Uterus (tissue), 4 donors: ENCODE data around the gene CASKIN1. TPM values are rescaled to one million over a fixed set of nuclear protein-coding genes. Genes with fewer than 3 reads are reported as not detected.

Experiments
- DNase-seq, 2 donors: peaks; one replicate each; pipeline ENCODE4 v3.0.0-alpha.2; 2019 to 2020
- H3K27ac ChIP-seq, 2 donors: fragments of 200-600 bp; sonication (generic); 1 replicate in 1 of 2; 2 replicates in 1 of 2; pipeline ENCODE4 v1.5.1; 2016 to 2018
- H3K27me3 ChIP-seq, 2 donors: fragments of 200-600 bp; sonication (generic); one replicate each; pipeline ENCODE4 v1.5.1; 2018 to 2019; ENCODE audit warnings: control low read depth in 1 of 2
- H3K36me3 ChIP-seq, 2 donors: fragments of 200-600 bp; sonication (generic); one replicate each; pipeline ENCODE4 v1.5.1; 2019; ENCODE audit warnings: control low read depth in 1 of 2
- H3K4me1 ChIP-seq, 2 donors: fragments of 200-600 bp; sonication (generic); one replicate each; pipeline ENCODE4 v1.5.1; 2018 to 2019; ENCODE audit warnings: control low read depth in 1 of 2
- H3K4me3 ChIP-seq, 2 donors: fragments of 200-600 bp; sonication (generic); 1 replicate in 1 of 2; 2 replicates in 1 of 2; pipeline ENCODE4 v1.5.1; 2018 to 2019; ENCODE audit warnings: mild to moderate bottlenecking in 1 of 2
- H3K9me3 ChIP-seq, 2 donors: fragments of 200-600 bp; sonication (generic); one replicate each; pipeline ENCODE4 v1.5.1; 2019; ENCODE audit warnings: control low read depth in 1 of 2
- POLR2A ChIP-seq, 2 donors: fragments of 450-650 bp; IDR thresholded peaks; one replicate each; pipeline ENCODE4 v1.6.1; 2016; ENCODE audit warnings: antibody characterized with exemption in 2 of 2, mild to moderate bottlenecking in 1 of 2, moderate library complexity in 1 of 2
- intact Hi-C: fragments of 100-400 bp; cut with DNase I; formaldehyde crosslinking; loops from one replicate; pipeline ENCODE4 v1.15.1; 2023; ENCODE audit warnings: low total_unique reads
- total RNA-seq, 4 donors: library from RNA; depleted of rRNA in 3 of 4; stranded (reverse); fragments of >200 nt in 3 of 4; gene quantifications; one replicate each; pipeline versions ENCODE4 v1.1.0 to v1.2.4, GENCODE V29; 2014 to 2023
- TF ChIP-seq, protein P1 (sequence below), 4 experiments: fragments of 200-600 bp in 2 of 4; fragments of 450-650 bp in 2 of 4; sonication (generic) in 2 of 4; IDR thresholded peaks; one replicate each; pipeline ENCODE4 v1.5.1; 2016 to 2019; ENCODE audit warnings: antibody characterized with exemption in 4 of 4, mild to moderate bottlenecking in 2 of 4, moderate library complexity in 1 of 4
- donor health status: DM: yes; HTN: yes; CAD: no.

The CASKIN1 gene
- total RNA-seq, 4 donors from 2014 or later = 0.40 to 2.7 TPM; not detected in 2

DNA sequence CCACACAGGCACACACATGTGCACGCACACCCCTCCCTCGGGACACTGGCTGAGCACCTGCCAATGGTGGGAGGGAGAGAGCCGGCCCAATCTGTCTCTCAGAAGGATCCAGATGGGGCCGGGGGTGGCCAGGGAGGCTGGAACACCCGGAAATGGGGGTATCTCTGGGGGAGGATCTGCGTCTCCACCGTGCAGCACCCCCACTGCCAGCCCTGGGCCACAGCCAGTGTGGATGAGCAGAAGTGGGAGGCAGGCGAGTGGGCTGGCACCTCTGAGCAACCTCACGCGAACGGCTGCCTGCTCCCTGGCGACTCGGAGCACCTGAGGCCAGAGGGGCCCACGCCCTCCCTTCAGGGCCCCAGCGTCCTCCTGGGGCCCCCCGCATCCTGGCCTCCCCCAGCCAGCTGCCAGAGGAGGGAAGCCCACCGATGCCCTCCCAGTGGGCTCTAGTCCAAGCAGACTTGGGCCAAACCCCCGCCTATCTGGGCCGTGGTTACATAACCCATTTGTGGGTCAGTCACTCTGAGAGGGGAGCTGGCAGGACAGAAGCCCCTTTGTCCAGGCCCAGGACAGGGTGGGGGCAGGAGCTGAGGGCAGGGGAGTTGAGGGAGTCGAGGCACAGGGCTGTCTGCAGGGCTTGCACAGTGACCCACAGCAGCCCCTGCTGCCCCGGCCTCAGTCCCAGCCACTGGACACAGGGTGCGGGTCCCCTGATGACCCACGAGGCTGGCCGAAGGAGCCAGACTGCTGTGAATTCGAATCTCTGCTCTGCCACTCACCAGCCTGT, 5.6 kb downstream of the CASKIN1 start:
- H3K4me3 ChIP-seq = no peak overlapping the region
- peaks cover 0 to 8% of the 10 kb centered on the region in 2 donors for H3K4me1 ChIP-seq
- no peak overlapping the region for H3K27ac ChIP-seq
- no peak for TF ChIP-seq POLR2A (IDR thresholded peaks at IDR 0.05)
- TF ChIP-seq, protein P1, sequence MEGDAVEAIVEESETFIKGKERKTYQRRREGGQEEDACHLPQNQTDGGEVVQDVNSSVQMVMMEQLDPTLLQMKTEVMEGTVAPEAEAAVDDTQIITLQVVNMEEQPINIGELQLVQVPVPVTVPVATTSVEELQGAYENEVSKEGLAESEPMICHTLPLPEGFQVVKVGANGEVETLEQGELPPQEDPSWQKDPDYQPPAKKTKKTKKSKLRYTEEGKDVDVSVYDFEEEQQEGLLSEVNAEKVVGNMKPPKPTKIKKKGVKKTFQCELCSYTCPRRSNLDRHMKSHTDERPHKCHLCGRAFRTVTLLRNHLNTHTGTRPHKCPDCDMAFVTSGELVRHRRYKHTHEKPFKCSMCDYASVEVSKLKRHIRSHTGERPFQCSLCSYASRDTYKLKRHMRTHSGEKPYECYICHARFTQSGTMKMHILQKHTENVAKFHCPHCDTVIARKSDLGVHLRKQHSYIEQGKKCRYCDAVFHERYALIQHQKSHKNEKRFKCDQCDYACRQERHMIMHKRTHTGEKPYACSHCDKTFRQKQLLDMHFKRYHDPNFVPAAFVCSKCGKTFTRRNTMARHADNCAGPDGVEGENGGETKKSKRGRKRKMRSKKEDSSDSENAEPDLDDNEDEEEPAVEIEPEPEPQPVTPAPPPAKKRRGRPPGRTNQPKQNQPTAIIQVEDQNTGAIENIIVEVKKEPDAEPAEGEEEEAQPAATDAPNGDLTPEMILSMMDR (IDR thresholded peaks at IDR 0.05) = no peak
- peaks cover 0 to 11% of the 10 kb centered on the region in 2 donors for H3K27me3 ChIP-seq
- DNase-seq = no peak
- intact Hi-C loops = no loop called here
- H3K36me3 ChIP-seq = no peaks in the 10 kb centered on the region
- H3K9me3 ChIP-seq = no peaks in the 10 kb centered on the region

DNA sequence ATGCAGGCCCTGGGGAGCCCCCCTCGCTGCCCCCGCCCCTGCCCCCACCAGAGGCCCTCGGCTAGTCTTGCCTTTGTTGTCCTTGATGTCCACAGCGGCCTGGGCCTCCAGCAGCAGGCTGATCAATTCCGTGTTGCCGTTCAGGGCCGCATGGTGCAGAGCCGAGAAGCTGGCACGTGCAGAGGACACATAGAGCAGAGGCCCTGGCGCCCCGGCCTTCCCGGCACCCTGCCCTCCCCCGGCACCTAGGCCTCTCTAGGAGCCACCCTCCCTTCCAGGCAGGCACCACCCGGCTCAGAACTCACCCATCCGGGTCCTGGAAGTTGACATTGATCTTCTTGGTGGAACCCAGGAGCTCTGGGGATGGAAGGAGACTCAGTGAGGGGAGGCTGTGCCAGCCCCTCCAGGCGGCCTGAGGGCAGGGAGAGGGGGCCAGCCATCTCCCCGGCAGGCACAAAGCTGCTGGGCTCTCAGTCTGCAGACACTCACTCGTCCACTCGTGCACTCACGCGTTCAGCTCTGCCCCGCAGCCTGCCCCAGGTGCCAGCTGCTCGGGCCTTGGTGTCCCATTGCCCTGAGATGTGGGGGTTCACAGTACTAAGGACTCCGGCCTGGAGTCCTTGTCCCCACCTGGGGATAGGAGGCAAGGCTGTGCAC, 6.3 kb downstream of the CASKIN1 start:
- Histone ChIP-seq H3K36me3 (no peaks in the 10 kb centered on the region), H3K27ac (no peak overlapping the region), H3K27me3 (peaks cover 0 to 5% of the 10 kb centered on the region in 2 donors), H3K9me3 (no peaks in the 10 kb centered on the region), H3K4me1 (peaks cover 0 to 1% of the 10 kb centered on the region in 2 donors), H3K4me3 (no peak overlapping the region)
- no peak for TF ChIP-seq POLR2A (IDR thresholded peaks at IDR 0.05)
- TF ChIP-seq, protein P1 (IDR thresholded peaks at IDR 0.05) = no peak
- no peak for DNase-seq
- intact Hi-C loops = no loop called here

DNA sequence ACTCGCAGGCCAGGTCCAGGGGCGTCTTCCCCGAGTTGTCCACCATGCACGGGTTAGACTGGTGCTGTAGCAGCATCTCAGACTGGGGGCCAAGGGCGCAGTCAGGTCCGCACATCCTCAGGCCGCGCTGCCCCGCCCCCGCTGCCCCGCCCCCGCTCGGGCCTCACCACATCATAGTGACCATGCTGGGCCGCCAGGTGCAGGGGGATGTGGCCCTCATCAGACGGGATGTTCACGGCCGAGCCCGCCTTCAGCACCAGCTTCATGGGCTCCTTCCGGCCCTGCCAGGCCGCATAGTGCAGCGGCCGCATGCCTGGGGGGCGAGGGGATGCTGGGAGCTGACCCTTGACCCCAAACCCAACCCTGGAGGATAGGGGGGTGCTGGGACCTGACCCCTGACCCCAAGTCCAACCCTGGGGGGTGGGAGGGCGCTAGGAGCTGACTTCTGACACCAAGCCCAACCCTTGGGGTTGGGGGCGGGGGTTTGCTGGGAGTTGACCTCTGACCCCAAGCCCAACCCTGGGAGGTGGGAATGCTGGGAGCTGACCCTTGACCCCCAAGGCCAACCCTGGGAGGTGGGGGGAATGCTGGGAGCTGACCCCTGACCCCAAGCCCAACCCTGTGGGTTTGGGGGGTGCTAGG, 7.0 kb downstream of the CASKIN1 start:
- Histone ChIP-seq H3K27ac (no peak overlapping the region), H3K4me3 (no peak overlapping the region), H3K9me3 (no peaks in the 10 kb centered on the region), H3K4me1 (no peaks in the 10 kb centered on the region), H3K27me3 (no peaks in the 10 kb centered on the region), H3K36me3 (no peaks in the 10 kb centered on the region)
- intact Hi-C loops = no loop called here
- TF ChIP-seq, protein P1 (IDR thresholded peaks at IDR 0.05) = no peak
- TF ChIP-seq POLR2A (IDR thresholded peaks at IDR 0.05) = no peak
- DNase-seq = no peak

DNA sequence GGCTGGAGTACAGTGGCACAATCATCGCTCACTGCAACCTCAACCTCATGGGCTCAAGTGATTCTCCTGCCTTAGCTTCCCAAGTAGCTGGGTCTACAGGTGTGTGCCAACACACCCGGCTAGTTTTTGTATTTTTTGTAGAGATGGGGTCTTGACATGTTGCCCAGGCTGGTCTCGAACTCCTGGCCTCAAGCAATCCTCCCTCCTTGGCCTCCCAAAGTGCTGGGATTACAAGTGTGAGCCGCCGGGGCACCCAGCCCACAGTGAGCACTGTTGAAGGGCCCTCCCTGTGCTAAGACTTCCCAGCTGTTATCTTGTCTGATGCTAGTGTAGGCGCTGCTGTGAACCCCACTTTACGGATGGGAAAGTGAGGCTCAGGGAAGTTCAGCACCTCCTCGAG, 8.0 kb downstream of the CASKIN1 start:
- no peaks in the 10 kb centered on the region for H3K4me1 ChIP-seq
- H3K9me3 ChIP-seq = no peaks in the 10 kb centered on the region
- intact Hi-C loops = no loop called here
- no peak for DNase-seq
- H3K27me3 ChIP-seq = no peaks in the 10 kb centered on the region
- no peak overlapping the region for H3K27ac ChIP-seq
- H3K36me3 ChIP-seq = no peaks in the 10 kb centered on the region
- TF ChIP-seq POLR2A (IDR thresholded peaks at IDR 0.05) = no peak
- TF ChIP-seq, protein P1 (IDR thresholded peaks at IDR 0.05) = no peak
- no peak overlapping the region for H3K4me3 ChIP-seq

DNA sequence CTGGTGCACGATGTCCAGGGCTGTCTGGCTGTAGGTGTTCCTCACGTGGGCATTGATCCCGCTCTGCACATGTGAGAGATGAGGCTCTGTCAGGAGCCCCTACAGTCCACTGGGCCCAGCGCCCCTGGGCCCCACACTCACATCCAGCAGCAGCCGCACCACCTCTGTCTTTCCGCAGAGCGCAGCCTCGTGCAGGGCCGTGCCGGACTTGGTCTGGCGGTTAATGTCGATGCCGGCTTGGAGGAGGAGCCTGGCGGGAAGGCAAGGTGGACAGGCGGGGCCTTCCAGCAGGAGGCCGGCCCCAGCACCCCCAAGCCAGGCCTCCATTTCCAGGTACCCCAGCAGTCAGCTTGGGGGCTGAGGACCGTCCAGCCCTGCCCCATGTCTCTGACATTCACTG, 9.2 kb downstream of the CASKIN1 start:
- intact Hi-C loops = no loop called here
- no peak for TF ChIP-seq POLR2A (IDR thresholded peaks at IDR 0.05)
- TF ChIP-seq, protein P1 (IDR thresholded peaks at IDR 0.05) = no peak

More for the DNA sequence above, 9.2 kb downstream of the CASKIN1 start:
- Histone ChIP-seq H3K4me1 (no peaks in the 10 kb centered on the region), H3K4me3 (no peak overlapping the region), H3K27me3 (no peaks in the 10 kb centered on the region), H3K27ac (no peak overlapping the region), H3K9me3 (no peaks in the 10 kb centered on the region), H3K36me3 (no peaks in the 10 kb centered on the region)
- DNase-seq = no peak
